Pulmonary artery endothelial cell (primary cell): Measurements from ENCODE around the gene ZHX3. TPM values are rescaled to one million over a fixed set of nuclear protein-coding genes. Genes with fewer than 3 reads are reported as not detected.
"Not testable (repeated sequence)": the region's sequence is repeated elsewhere in the genome, so short reads cannot be mapped to it uniquely, and the experiment has no call there.

ENCODE experiments used
- DNase-seq: peaks from one replicate; pipeline ENCODE4 v3.0.0-alpha.2; 2011; ENCODE audit warnings: low read depth, low spot score
- total RNA-seq: library from RNA; depleted of rRNA; stranded (reverse); fragments of >200 nt; gene quantifications from 2 replicates; pipeline ENCODE4 v1.2.3, GENCODE V29; 2014

Gene ZHX3
- total RNA-seq, 1 donor from 2014 or later: 9.0 TPM

GRCh38 chr20:41334443-41335421 lies 17.2 kb upstream of the ZHX3 start:
- no peak for DNase-seq

- no peak for DNase-seq
Observed at GRCh38 chr20:41334036-41334435, 16.5 kb upstream of the ZHX3 start.

GRCh38 chr20:41331731-41332130 lies 14.2 kb upstream of the ZHX3 start:
- no peak for DNase-seq

- no peak for DNase-seq
Observed at GRCh38 chr20:41330941-41331340, 13.4 kb upstream of the ZHX3 start.

GRCh38 chr20:41330343-41330720 lies 12.8 kb upstream of the ZHX3 start:
- no peak for DNase-seq

- DNase-seq: peak; percentile 83
Observed at GRCh38 chr20:41329435-41330342, 12.2 kb upstream of the ZHX3 start.

GRCh38 chr20:41327178-41327577 lies 9.6 kb upstream of the ZHX3 start:
- no peak for DNase-seq

- no peak for DNase-seq
Observed at GRCh38 chr20:41320976-41321375, 3.4 kb upstream of the ZHX3 start.

GRCh38 chr20:41320441-41320840 lies 2.9 kb upstream of the ZHX3 start:
- DNase-seq: no peak

- DNase-seq: no peak
Observed at GRCh38 chr20:41318271-41318649, 729 bp upstream of the ZHX3 start.

GRCh38 chr20:41316602-41317545 lies 657 bp downstream of the ZHX3 start:
- DNase-seq: no peak

GRCh38 chr20:41316051-41316450 lies 1.5 kb downstream of the ZHX3 start:
- DNase-seq: no peak

- no peak for DNase-seq
Observed at GRCh38 chr20:41314386-41314785, 3.1 kb downstream of the ZHX3 start.

GRCh38 chr20:41312009-41312408 lies 5.5 kb downstream of the ZHX3 start:
- not testable (repeated sequence) for DNase-seq

- no peak for DNase-seq
Observed at GRCh38 chr20:41309817-41310216, 7.7 kb downstream of the ZHX3 start.

- no peak for DNase-seq
Observed at GRCh38 chr20:41308726-41309413, 8.7 kb downstream of the ZHX3 start.

- DNase-seq: no peak
Observed at GRCh38 chr20:41308290-41308711, 9.2 kb downstream of the ZHX3 start.

GRCh38 chr20:41307021-41307420 lies 10.5 kb downstream of the ZHX3 start:
- DNase-seq: no peak

GRCh38 chr20:41306061-41306727 lies 11.3 kb downstream of the ZHX3 start:
- DNase-seq: no peak
